HUDEP-2 (cell line): ENCODE results near the gene STK24.

Experiments
- DNase-seq, 76 experiments: peaks; one replicate each; lab custom pipeline; 2025; ENCODE audit not compliant: unreplicated experiment in 76 of 76; lab: John Stamatoyannopoulos, UW

STK24 gene

DNA sequence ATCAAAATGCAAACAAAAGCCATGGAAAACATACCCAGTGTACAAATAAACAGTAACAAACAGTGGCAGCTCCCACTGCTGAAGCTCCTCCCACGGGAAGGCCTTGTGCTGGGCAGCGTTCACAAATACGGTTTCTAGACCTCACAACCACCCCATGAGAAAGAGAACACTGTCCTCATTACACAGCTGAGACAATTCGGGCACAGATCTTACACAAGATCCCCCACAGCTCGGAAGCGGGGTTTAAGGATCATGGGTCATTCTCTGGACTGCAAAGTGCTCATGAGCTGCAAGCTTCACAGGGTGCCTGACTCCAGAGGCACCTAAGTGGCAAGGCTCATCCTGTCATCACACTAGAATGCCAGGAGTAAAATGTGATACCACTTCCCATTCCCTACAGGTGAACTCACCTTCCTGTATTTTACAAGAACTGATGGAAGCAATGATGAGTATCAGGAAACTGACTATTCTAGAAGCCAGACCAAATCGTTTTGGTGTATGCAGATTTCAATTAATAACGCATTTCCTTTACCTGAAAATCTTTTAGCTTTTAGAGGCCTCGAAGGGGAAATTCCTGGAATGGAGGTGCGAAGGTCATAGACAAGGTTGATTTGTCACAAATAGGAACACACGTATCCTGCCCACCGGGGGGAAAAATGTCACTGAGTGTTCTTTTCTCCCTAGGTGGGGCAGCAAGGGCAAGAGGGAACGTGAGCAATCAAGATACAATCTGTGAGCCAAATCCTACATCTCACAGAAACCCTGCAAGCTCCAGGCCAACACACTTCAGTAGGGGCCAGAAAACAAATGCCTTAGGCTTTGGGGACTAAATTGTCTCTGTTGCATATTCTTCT is 41.2 kb downstream of the STK24 start:
- DNase-seq = no peak

DNA sequence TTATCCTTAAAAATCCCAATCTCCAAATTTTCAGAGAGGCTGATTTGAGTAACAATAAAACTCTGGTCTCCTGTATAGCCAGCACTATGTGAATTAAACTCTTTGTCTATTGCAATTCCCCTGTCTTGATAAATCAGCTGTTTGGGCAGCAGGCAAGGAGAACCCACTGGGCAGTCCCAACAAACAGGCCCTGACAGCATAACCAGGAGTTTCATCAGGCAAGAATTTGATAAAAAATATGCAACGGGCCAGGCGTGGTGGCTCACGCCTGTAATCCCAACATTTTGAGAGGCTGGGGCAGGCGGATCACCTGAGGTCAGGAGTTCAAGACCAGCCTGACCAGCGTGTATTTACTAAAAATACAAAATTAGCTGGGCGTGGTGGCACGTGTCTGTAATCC is 42.1 kb downstream of the STK24 start:
- DNase-seq = no peak

DNA sequence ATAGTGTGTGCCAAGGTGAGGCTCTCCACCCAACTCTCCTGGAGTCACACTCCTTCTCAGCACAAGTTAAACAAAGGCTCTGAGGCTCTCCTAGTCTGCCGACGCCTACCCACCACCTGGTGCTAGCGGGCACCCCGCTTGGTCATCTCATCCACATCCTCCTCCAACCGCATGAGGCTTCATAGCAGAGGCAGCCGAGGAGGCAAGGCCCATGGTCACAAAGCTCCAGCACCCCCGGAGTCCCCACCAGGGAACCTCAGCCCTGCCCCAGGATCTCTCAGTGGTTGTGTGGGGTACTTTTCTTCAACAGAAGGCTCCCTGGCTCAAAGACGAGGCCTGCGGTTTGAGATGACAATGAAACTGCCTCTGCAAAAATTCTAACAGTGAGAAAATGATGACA is 43.0 kb downstream of the STK24 start:
- no peak for DNase-seq

DNA sequence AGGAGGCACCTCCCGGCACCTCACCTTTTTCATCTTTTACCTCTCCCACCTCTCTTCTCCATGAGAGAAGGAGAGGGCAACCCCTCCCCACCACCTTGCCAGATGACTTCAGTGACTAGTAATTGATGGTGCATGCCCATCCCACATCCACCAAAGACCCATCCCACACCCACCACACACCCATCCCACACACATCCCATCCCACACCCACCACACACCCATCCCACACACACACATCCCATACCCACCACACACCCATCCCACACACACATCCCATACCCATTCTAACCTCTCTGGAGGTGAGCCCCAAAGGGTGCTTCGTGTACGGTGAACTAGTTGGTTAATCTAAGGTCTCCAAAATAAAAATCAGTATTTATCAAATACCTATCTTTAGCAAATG is 44.7 kb downstream of the STK24 start:
- no peak for DNase-seq

DNA sequence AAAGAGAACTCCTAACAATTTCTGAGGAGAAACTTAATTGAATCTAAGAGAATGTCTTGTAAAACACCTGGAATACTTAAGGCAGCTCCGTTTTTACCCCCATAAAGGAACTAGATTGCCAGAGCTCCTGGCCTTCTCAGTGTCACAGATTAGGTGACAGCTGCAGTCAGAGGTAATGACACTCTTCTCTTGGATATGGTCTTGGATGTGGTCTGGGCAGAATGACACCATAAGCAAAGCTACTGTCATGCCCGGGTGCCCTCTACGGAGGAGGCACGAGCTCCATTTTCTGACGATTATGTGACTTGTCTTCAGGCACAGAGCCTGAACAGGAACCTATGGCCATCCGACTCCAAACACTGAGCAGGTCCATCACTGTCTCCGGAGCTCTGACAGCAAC is 46.7 kb downstream of the STK24 start:
- DNase-seq = no peak

DNA sequence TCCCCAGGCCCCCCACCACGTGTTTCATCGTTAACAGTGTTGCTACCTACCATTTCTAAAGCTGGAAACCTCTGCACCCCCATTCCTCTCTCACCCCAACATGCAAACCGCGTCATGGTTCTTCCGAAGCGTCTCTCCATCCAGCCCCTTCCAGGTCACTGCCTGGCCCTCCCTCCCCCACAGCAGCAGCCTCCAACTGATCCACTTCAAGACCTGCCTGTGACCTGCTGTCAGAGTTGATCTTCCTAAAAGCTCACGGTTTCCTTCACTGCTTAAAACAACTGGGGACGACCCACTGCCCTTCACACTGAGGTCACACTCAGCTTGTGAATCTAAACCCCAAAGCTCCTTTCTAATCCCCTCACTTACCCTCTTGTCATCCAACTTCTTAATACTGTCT is 47.7 kb downstream of the STK24 start:
- no peak for DNase-seq

DNA sequence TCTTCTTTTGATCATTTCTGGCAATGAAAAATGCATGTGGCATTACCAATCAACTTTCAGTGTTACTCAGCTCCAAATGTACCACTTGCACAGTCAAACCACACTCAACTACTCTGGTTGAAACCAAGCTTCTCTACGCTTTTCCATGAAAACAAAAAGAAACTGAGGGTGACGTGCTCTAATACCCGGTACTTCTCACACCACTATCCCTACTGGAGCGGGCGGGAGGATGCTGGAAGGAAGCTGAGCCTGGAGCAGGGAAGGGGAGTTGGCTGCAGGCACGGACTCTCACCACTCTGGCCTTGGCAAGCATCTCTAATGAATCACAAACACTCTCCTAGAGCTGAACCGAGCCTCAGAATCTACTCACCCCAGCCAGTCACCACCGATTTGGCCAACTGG is 48.2 kb downstream of the STK24 start:
- no peak for DNase-seq

DNA sequence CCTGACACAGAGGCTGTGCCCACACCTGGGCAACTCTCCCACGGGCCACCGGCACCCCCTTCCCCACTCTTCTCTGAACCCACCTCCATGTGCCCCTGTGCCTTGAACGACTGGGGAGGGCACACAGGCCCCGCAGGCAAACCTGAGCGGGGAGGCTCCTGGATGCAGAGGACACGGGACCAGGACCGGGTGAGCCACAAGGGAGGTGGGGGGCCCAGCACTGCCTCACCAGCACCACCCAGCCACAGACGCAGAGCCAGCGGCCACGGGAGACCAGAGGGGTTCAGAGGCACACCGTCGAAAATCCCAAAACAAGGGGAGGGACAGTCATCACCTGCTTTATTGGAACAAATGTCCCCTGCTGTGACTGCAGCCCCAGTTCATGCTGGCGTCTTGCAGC is 49.4 kb downstream of the STK24 start:
- DNase-seq = no peak

DNA sequence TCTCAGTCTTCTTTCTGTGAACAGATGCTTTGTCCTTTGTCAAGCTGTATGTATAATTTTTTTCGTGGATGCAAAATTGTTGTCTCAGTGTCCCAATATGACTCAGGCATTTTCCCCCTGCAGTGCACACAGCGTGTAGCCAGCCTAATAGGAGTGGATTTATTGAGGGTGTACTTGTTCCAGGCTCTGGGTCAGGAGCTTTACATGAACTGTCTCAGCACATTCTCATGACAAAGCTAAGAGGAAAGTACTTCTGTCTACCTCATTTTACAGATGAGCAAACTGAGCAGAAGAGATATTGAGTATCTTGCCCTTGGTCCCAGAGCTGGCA is 50.8 kb downstream of the STK24 start:
- no peak for DNase-seq

DNA sequence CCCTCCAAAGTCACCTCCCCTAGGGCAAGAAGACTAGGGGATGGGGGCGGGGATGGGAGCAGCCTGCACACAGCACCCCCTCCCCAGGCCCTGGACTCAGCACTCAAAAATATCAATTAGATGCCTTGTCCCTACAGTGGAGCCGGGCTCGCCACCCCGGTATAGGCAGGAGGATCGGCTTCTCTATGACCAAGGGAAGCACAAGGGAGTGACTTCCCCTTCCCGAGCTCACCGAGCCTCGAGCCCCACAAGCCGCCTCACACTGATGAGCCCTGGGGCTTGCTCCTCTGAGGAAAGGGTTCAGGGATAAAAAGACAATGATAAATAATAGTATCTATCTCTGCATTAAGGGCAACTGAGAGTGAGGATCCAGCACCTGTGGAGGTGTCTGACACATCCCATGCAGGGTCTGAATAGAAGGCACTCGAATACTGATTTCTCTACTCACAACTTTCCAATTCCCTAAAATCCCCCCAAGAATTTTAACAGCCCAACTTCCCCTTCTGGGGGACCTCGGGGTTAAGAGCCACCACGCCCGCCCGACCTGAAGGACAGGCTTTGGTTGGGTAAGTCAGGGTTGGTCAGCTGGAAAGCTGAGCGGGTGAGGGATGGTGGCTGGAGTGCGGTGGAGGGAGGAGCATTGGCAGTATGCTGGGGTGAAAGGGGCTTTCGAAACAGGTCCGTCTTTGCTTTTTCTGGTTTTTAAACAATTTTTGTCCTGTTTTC is 51.3 kb downstream of the STK24 start:
- no peak for DNase-seq

DNA sequence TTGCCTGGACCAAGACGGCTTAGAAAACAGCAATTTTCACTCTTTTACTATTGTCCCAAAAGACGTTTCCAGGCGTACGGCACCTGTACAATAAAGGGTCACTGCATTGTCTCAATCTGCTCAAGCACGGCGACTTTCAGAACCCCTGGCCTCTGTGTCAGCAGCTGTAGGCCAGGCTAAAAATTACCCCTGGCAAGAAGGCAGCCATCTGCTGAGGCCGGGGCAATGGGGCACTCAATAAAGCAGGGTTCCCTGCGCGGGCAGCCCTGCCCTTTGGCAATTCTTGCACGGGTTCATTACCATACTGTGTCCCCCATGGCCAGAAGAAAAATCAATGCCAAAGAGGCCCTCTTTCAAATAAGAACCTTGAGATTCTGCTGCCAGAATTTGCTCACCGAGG is 52.1 kb downstream of the STK24 start:
- DNase-seq = no peak

DNA sequence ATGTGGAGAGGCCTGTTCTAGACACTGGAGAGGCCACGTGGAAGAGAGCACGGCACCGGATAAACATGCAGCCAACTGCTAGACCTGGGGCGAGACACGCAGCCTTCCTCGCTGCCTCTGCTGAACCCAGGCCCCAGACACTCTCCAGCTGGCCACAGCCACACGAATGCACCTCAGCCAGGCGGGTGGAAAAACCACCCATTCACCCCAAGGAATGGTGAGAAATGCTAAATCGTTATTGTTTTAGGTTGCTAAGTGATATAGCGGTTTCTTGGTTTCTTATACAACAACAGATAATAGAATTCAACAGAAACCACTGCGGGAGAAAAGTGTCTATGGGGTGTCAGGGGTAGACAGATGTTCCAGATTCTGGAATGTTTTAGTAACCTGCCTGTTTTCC is 52.5 kb downstream of the STK24 start:
- DNase-seq = no peak

DNA sequence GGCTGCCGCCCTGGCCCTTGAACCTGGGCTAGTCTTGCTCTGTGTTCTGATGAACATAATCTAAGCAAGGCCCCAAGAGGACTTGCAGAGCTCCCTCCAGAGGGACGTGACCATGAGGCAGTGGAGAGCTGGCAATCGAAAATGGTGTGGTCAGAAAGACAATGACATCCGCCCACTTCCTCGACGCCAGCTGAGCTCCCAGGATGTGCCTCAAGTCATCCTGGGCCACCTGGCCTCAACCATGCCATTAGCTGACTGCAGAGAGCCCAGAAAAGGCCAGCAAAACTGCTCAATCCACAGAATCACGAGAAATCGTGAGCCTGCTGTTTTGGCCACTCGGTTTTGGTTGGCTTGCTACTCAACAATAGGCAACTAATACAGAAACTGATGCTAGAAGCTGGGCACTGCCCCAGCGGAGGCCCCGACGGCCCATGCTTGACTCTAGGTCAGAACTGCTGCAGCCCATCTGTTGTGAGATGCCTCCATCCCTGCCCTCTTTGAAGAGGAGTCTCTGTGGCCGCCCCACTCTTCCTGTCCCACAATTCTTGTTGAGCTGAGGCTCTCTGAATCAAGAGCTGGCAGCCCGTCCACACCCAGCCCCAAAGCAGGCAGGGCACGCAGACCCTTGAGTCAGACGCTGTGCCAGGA is 53.3 kb downstream of the STK24 start:
- no peak for DNase-seq

DNA sequence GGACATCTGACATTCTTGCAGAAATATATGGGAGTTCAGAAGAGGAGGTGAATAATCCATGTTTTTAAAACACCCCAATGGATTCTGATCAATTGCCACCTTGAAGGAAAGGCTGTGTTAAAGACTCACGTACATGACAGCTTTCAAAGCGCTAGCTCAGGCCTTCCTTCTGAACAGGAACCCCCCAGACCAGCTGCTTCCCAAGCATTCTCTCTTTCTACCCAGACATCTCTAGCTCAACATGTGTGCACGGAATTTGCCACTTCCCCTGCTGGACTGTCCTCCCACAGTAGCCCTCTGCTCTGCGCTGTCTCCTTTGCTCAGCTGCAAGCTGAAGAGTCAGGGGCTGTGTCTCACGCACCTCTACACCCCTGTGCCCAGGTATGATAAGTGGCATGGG is 54.5 kb downstream of the STK24 start:
- no peak for DNase-seq

DNA sequence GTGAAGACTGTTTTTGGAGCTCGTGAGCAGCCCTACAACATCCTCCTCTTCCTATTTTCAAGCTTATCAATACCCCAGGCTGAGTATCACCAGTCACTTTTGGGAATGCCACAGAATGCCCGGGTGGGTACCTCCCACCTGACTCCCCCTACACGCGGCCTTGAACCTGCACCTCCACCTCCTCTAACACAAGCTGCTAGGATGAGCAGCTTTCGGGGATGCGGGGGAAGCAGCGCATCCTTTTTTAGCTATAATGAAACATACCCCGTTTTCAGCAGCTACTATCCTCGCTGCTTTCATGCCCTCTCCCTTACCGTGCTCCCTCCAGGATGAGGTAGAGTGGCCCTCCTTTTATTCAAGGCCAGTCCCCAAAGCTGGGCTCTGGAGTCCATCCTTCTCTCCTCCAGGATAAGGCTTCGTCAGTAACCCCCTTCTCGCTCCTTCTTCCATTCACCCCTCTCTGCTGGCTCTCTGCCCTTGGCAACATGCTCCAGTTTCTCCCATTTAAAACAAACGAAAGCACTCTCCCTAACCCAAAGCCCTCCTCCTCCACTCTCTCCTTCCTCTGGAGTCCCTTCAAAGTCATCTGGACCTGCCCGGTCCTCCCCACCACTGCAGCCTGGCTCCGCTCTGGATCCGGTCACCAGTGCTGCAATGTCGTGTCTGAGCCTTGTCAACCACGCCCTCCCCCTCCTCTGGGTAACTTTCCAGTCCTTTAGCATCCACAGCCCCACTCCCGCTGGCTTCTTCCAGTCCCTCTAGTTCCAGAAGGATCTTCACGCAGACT is 55.3 kb downstream of the STK24 start:
- DNase-seq = no peak

DNA sequence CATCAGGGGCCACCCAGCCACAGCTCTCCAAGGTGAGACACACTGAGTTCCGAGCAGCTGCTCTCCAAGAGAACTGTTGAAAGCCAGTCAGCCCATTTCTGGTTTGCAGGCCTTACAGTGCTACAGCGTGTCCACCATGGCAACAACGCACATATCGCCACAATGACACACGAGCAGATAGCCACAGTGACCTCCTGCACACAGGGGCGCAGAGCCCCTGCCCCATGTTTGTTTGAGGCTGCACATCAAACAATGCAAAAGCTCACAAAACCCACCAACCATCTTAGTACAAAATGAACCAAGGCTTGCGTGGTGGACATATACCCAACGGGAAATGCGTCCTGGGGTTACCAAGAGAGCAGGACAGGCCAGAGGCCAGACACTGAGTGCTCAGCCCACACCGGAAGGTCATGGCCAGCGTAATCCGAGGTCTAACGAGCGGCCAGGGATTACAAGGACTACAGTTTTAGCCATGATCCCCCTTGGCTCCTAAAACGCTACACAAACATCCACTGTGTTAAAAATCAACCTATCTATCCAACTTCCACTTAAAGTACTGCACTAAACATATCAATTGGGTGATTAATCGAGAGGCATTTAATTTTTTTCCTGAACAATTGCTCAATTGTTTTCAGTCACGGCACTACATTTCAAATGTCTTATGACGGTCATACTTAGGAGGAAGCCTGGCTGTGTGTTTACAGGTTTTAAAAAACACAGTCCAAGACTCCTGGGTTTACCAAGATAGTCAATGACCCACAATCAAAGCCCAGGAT is 56.0 kb downstream of the STK24 start:
- no peak for DNase-seq

DNA sequence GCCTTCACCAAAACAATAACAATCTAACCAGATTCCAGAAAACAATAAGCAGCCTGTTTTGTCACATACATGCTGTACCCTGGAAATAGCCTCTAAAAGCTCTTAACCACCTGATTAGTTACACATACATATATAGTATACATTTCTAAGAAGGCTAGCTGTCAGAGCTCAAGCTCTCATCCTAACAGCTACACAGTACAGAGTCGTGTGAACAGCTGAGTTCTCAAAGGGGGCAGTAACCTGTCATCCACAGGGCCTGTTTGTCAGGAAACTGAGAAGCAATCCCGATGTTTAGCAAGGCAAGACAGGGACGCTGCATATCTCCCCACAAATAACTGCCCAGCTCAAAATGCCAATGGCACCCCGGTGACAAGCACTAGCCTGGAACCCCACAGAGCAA is 56.9 kb downstream of the STK24 start:
- no peak for DNase-seq

DNA sequence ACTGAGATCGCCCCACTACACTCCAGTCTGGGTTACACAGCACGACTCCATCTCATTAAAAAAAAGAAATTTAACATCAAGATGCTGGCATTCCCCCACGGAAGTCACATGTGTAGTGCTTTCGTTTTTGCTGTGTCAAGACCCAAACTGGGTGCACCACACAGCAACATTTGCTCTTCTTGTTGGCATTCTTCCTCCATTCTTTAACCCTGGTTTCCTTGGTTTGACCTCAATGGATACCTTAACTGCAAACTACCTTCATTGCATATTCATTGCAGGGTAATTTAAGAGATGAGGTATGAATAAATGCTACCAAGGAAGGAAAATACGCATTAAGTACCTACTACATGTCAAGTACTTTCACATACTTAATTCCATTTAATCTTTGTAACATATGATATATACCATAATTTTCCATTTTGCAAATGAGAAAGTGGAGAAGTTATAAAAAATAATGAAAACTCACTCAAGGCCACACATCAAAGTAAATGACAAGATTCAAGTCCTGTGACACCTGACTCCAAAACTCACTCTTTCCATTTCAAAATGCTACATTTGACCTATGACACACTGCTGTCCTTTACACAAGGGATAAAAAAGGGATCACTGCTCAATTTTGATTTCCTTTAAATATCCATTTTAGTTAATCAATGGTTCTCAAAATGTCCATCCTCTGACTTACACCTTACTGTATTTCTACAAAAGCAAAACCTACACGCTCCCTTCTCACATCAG is 59.2 kb downstream of the STK24 start:
- no peak for DNase-seq

DNA sequence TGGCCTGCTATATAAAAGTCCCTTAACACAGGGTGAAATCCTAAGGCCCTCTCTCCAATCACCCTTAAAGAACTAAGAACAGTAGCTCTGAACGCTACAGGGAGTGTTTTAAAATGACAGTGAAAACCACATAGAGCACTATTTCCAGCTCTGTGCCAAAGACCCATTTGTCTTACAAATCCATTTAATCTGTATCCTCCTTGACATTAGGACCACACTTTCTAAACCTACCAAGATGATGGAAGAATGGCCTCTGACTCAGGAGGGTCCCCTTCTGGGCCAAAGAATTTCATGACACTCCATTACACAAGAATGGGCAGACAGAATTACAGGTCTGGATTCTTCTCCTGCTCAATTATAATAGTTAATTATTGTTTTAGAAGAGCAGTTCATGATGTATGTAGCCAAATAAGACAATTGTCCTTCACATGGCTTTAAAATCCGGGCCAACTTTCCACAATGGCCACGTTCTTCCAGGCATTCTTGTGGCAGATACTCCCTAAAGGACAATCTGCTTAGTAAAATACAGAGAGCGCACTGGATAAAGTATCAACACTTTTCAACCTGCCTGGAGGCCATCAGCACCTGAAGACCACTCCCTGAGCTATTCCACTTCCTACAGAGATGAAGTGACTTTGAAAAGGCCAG is 61.0 kb downstream of the STK24 start:
- no peak for DNase-seq
